T1000 (cell line): ENCODE measurements around the gene WNT2.
"Not testable (repeated sequence)": the region's sequence is repeated elsewhere in the genome, so short reads cannot be mapped to it uniquely, and the experiment has no call there.

ENCODE experiments used
- DNase-seq: peaks from one replicate; lab custom pipeline; 2025; ENCODE audit warnings: mixed read lengths; lab: John Stamatoyannopoulos, UW

The WNT2 gene

GRCh38 chr7:117262546-117262945, 60.3 kb downstream of the WNT2 start:
- DNase-seq, result no peak

- no peak for DNase-seq
Measured at GRCh38 chr7:117259615-117260014, 63.2 kb downstream of the WNT2 start.

- no peak for DNase-seq
Measured at GRCh38 chr7:117251687-117252086, 71.2 kb downstream of the WNT2 start.

GRCh38 chr7:117250801-117251200, 72.1 kb downstream of the WNT2 start:
- no peak for DNase-seq

GRCh38 chr7:117250245-117250644, 72.6 kb downstream of the WNT2 start:
- no peak for DNase-seq

- DNase-seq, result no peak
Measured at GRCh38 chr7:117249696-117250095, 73.2 kb downstream of the WNT2 start.

GRCh38 chr7:117248829-117249228, 74.0 kb downstream of the WNT2 start:
- DNase-seq, result no peak

- DNase-seq, result no peak
Measured at GRCh38 chr7:117247809-117248208, 75.0 kb downstream of the WNT2 start.

GRCh38 chr7:117245703-117246102, 77.2 kb downstream of the WNT2 start:
- not testable (repeated sequence) for DNase-seq

GRCh38 chr7:117243390-117243789, 79.5 kb downstream of the WNT2 start:
- no peak for DNase-seq

GRCh38 chr7:117241088-117241487, 81.8 kb downstream of the WNT2 start:
- DNase-seq, result no peak

GRCh38 chr7:117238937-117239336, 83.9 kb downstream of the WNT2 start:
- no peak for DNase-seq

GRCh38 chr7:117238472-117238871, 84.4 kb downstream of the WNT2 start:
- DNase-seq, result no peak

- no peak for DNase-seq
Measured at GRCh38 chr7:117237646-117238045, 85.2 kb downstream of the WNT2 start.

GRCh38 chr7:117231047-117231359, 91.9 kb downstream of the WNT2 start:
- no peak for DNase-seq

GRCh38 chr7:117230276-117231046, 92.4 kb downstream of the WNT2 start:
- DNase-seq, result no peak

GRCh38 chr7:117229350-117229749, 93.5 kb downstream of the WNT2 start:
- DNase-seq, result no peak

GRCh38 chr7:117227091-117227490, 95.8 kb downstream of the WNT2 start:
- DNase-seq, result no peak

- no peak for DNase-seq
Measured at GRCh38 chr7:117225536-117225935, 97.3 kb downstream of the WNT2 start.
